ENCODE data around the gene UBE2V1. TPM values are rescaled to one million over a fixed set of nuclear protein-coding genes. Genes with fewer than 3 reads are reported as not detected.

Gene UBE2V1
- total and polyA plus RNA-seq, 10 of the 15 experiments (the other 5 are each of a cell fraction or from before 2014, with no cell fraction given): 51.8 to 219 (median 141) TPM

Other genes starting within 250 kb of the UBE2V1 start
- 3.7 and 5.3 TPM in 2 replicates for gene SPATA2, start 197.6 kb downstream of the UBE2V1 start, total RNA-seq (2014; rRNA removed)
- gene SPATA2, start 197.6 kb downstream of the UBE2V1 start, total RNA-seq (2014; rRNA removed; fragmentation: Illumina TruSeq; extraction: Trizol): 2.9 and 3.4 TPM in 2 replicates
- gene SPATA2, start 197.6 kb downstream of the UBE2V1 start, total RNA-seq (2021): 10.1 and 11.7 TPM in 2 replicates
- 2.8 and 5.5 TPM in 2 replicates for gene SPATA2, start 197.6 kb downstream of the UBE2V1 start, polyA plus RNA-seq (2011; rRNA removed)
- gene SPATA2, start 197.6 kb downstream of the UBE2V1 start, polyA plus RNA-seq (2014; fragmentation: Illumina TruSeq; extraction: Trizol): 4.6 and 5.7 TPM in 2 replicates
- gene SPATA2, start 197.6 kb downstream of the UBE2V1 start, polyA plus RNA-seq (2014; fragmentation: Nextera tagmentation; extraction: Ambion mirVana): 1 to 10 TPM in 1 of 2 experiments, under 1 TPM in 1; 0.93 to 1.3 TPM
- 6.4 and 7.8 TPM in 2 replicates for gene SPATA2, start 197.6 kb downstream of the UBE2V1 start, polyA plus RNA-seq (2014; rRNA removed)
- gene SPATA2, start 197.6 kb downstream of the UBE2V1 start, polyA plus RNA-seq (2016; fragmentation: Nextera tagmentation; extraction: Ambion mirVana): 1 to 10 TPM; 7.9 to 8.7 TPM
- gene RNF114, start 176.8 kb downstream of the UBE2V1 start, total RNA-seq (2014; rRNA removed): 48.0 and 48.3 TPM in 2 replicates
- 36.6 and 39.1 TPM in 2 replicates for gene RNF114, start 176.8 kb downstream of the UBE2V1 start, total RNA-seq (2014; rRNA removed; fragmentation: Illumina TruSeq; extraction: Trizol)
- gene RNF114, start 176.8 kb downstream of the UBE2V1 start, total RNA-seq (2021): 56.9 and 62.9 TPM in 2 replicates
- 80.1 and 90.7 TPM in 2 replicates for gene RNF114, start 176.8 kb downstream of the UBE2V1 start, polyA plus RNA-seq (2011; rRNA removed)
- gene RNF114, start 176.8 kb downstream of the UBE2V1 start, polyA plus RNA-seq (2014; fragmentation: Illumina TruSeq; extraction: Trizol): 42.3 and 46.4 TPM in 2 replicates
- 10 to 100 TPM; 28.0 to 33.2 TPM for gene RNF114, start 176.8 kb downstream of the UBE2V1 start, polyA plus RNA-seq (2014; fragmentation: Nextera tagmentation; extraction: Ambion mirVana)
- gene RNF114, start 176.8 kb downstream of the UBE2V1 start, polyA plus RNA-seq (2014; rRNA removed): 38.9 and 44.3 TPM in 2 replicates
- 10 to 100 TPM; 75.3 to 82.3 TPM for gene RNF114, start 176.8 kb downstream of the UBE2V1 start, polyA plus RNA-seq (2016; fragmentation: Nextera tagmentation; extraction: Ambion mirVana)
- 0.05 and 0.17 TPM in 2 replicates for gene SNAI1, start 130.2 kb downstream of the UBE2V1 start, total RNA-seq (2014; rRNA removed)
- gene SNAI1, start 130.2 kb downstream of the UBE2V1 start, total RNA-seq (2014; rRNA removed; fragmentation: Illumina TruSeq; extraction: Trizol): 0.09 and 0.13 TPM in 2 replicates
- 0.33 and 0.43 TPM in 2 replicates for gene SNAI1, start 130.2 kb downstream of the UBE2V1 start, total RNA-seq (2021)
- gene SNAI1, start 130.2 kb downstream of the UBE2V1 start, polyA plus RNA-seq (2011; rRNA removed): 0.11 TPM in 1 of 2 replicates, not detected in the other
- 0.22 TPM in 1 of 2 replicates, not detected in the other for gene SNAI1, start 130.2 kb downstream of the UBE2V1 start, polyA plus RNA-seq (2014; fragmentation: Illumina TruSeq; extraction: Trizol)
- gene SNAI1, start 130.2 kb downstream of the UBE2V1 start, polyA plus RNA-seq (2014; fragmentation: Nextera tagmentation; extraction: Ambion mirVana): not detected
- 0.13 and 0.27 TPM in 2 replicates for gene SNAI1, start 130.2 kb downstream of the UBE2V1 start, polyA plus RNA-seq (2014; rRNA removed)
- under 1 TPM; 0.78 to 0.79 TPM for gene SNAI1, start 130.2 kb downstream of the UBE2V1 start, polyA plus RNA-seq (2016; fragmentation: Nextera tagmentation; extraction: Ambion mirVana)
- 24.2 and 24.5 TPM in 2 replicates for gene PEDS1, start 40.6 kb upstream of the UBE2V1 start, total RNA-seq (2014; rRNA removed)
- 12.1 and 12.2 TPM in 2 replicates for gene PEDS1, start 40.6 kb upstream of the UBE2V1 start, total RNA-seq (2014; rRNA removed; fragmentation: Illumina TruSeq; extraction: Trizol)
- 15.1 and 15.4 TPM in 2 replicates for gene PEDS1, start 40.6 kb upstream of the UBE2V1 start, total RNA-seq (2021)
- gene PEDS1, start 40.6 kb upstream of the UBE2V1 start, polyA plus RNA-seq (2011; rRNA removed): 5.2 and 15.9 TPM in 2 replicates
- 9.9 and 17.8 TPM in 2 replicates for gene PEDS1, start 40.6 kb upstream of the UBE2V1 start, polyA plus RNA-seq (2014; fragmentation: Illumina TruSeq; extraction: Trizol)
- 1 to 10 TPM; 1.7 to 4.3 TPM for gene PEDS1, start 40.6 kb upstream of the UBE2V1 start, polyA plus RNA-seq (2014; fragmentation: Nextera tagmentation; extraction: Ambion mirVana)
- gene PEDS1, start 40.6 kb upstream of the UBE2V1 start, polyA plus RNA-seq (2014; rRNA removed): 25.6 and 26.1 TPM in 2 replicates
- 10 to 100 TPM; 19.7 to 20.9 TPM for gene PEDS1, start 40.6 kb upstream of the UBE2V1 start, polyA plus RNA-seq (2016; fragmentation: Nextera tagmentation; extraction: Ambion mirVana)
- gene CEBPB, start 77.7 kb upstream of the UBE2V1 start, total RNA-seq (2014; rRNA removed): 4.1 and 5.9 TPM in 2 replicates
- gene CEBPB, start 77.7 kb upstream of the UBE2V1 start, total RNA-seq (2014; rRNA removed; fragmentation: Illumina TruSeq; extraction: Trizol): 1.3 and 1.5 TPM in 2 replicates
- gene CEBPB, start 77.7 kb upstream of the UBE2V1 start, total RNA-seq (2021): 6.9 and 8.8 TPM in 2 replicates
- 1.6 and 1.9 TPM in 2 replicates for gene CEBPB, start 77.7 kb upstream of the UBE2V1 start, polyA plus RNA-seq (2011; rRNA removed)
- gene CEBPB, start 77.7 kb upstream of the UBE2V1 start, polyA plus RNA-seq (2014; fragmentation: Illumina TruSeq; extraction: Trizol): 0.22 and 0.62 TPM in 2 replicates
- under 1 TPM; 0.18 to 0.73 TPM for gene CEBPB, start 77.7 kb upstream of the UBE2V1 start, polyA plus RNA-seq (2014; fragmentation: Nextera tagmentation; extraction: Ambion mirVana)
- gene CEBPB, start 77.7 kb upstream of the UBE2V1 start, polyA plus RNA-seq (2014; rRNA removed): 7.3 and 8.2 TPM in 2 replicates
- gene CEBPB, start 77.7 kb upstream of the UBE2V1 start, polyA plus RNA-seq (2016; fragmentation: Nextera tagmentation; extraction: Ambion mirVana): 1 to 10 TPM in 1 of 2 experiments, under 1 TPM in 1; 0.45 to 6.6 TPM

Measured in GM12878 (cell line).